HG03039 (cell line): ENCODE measurements around the gene STRN4.

Experiments used
- ATAC-seq: cut with Tn5 transposase; IDR thresholded peaks from one replicate; pipeline ENCODE4 v1.9.1; 2021; ENCODE audit warnings: mild to moderate bottlenecking, moderate library complexity; ENCODE audit not compliant: unreplicated experiment

STRN4 gene

DNA sequence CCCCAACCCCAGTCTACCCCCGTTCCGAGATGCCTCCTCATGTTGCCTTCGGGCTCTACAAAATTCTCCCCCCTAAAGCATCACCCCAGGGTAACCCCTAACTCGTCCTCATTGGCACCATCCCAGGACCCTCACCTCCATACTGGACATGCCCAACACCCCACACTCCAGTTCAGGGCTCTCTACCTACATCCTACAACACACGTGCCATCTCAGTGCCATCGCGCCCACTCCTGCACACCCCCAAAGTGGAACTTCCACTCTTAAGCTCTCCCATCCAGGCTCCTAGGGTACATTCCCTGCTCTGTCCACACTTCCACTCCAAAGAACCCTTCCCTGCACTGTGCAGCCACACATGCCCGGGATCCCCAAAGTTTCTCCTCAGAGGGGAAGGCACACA is 1.2 kb downstream of the STRN4 start:
- no peak for ATAC-seq

DNA sequence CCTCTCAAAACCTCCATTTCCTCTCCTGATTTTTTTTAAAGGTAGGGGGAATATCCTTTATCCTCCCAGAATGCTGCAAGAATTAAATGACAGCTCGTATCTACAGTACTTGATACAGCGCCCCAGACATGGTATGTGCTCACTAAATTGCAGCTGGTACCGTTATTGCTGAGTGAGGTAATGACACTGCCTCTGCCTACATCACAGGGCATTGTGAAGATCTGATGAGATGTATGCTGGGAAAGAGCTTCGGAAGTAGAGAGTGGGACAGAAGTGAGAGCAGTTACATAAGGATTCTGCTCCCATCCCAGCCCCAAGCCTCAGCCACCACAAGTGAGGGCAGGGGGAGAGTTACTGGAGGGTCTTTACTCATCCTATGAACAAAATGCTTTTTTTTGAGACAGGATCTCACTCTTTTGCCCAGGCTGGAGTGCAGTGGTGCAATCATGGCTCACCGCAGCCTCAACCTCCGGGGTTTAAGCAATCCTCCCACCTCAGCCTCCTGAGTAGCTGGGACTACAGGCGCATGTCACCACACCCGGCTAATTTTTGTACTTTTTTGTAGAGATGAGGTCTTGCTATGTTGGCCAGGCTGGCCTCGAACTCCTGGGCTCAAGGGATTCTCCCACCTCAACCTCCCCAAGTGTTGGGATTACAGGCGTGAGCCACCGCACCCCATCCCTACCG is 2.1 kb downstream of the STRN4 start:
- ATAC-seq, result no peak

DNA sequence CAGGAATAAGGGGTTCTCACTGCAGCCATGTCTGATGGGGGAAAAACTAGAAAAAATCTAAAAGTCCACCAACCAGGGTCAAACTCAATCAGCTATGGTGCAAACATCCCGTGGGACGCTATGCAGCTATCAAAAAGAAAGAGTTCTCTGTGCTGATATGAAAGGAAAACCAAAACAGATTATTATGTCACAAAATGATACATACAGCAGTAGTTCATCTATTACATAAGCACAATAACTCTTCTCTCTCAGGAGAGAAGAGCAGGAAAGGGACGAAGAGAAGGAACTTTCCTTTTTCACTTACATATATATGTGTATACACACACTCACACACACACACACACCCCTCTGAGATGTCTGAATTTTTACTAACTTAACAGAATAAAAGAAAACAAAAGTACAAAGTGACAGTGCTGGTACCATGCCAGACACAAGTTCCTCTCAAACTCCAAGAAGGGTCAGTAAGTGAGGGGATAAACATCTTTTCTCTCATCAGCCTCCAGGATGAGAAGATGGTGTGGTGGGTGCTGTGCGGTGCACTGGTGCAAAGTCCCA is 3.2 kb downstream of the STRN4 start:
- no peak for ATAC-seq

DNA sequence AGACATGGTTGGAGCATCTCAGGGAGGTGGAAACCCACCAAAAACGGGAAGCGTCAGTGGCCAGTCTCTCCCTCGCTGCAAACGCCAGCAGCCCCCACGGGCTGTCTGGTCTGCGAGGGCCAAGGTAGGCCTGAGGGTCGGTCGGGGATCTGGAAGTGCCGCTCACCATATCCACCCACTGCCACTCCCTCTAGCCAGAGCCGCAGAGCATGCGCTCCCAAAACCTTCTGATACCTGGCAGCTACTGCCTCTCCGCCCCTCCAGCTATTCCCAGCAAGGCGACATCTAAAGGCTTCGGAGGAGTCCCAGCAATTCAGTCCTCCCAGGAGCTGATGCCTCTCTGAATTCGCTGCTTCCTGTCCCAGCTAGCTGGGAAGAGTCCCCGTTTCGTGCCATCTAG is 4.8 kb downstream of the STRN4 start:
- ATAC-seq, result no peak

DNA sequence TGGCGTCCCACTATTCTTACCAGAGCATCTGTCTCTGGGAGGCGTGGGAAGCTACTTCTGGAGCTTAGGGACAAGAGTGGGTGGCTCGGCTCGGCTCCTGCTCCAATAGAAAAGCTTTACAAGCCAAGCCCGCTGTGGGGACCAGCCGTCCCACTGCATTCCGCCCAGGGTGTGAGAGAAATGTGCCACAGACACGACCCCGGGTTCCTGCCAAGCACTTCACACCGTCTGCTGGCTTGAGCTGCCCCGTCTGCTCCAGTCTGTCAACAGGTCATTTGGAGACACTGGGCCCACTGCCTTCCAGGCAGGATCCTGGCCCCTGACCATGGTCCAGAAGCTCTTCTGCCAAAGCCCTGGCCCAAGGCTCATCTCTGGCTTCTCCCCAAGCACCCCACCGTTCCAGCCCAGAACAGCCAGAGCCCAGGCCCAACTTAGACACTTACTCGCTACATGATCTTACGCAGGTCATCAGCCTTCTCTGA is 6.9 kb downstream of the STRN4 start:
- no peak for ATAC-seq

DNA sequence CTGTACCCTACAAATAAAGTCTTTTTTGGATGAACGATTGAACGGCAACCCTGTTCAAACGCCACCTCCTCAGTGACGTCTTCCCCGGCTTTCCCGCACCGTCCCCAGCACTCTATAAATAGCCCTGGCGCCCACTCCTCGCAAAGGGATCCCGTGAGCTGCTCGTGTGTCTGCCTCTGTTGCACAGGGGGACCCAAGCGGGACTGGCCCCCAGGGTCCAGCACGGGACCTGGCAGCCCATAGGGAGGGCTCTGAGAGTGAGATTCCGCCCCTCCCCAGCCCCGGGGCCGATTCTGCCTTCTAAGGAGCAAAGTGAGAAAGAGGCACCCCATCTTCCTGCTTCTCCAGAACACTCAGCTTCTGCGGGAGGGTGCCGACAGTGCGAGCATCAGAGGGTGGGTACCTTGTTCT is 8.5 kb downstream of the STRN4 start:
- no peak for ATAC-seq

DNA sequence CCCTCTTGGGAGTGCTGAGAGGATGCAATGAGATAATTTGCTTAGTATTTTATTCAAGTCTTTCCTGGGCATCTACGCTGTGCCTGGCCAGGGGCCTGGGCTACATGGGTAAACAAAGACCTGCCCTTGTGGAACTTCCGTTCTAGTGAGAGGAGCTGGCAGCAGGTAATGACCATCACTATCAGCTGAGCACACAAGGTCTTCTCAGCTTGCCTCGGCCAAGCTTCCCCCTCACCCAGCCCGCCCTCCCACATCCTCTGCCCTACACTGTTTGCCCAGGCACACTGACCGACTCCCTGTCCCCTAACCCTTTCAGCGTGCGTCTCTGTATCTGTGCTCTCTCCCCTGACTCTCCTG is 9.0 kb downstream of the STRN4 start:
- ATAC-seq, result no peak

DNA sequence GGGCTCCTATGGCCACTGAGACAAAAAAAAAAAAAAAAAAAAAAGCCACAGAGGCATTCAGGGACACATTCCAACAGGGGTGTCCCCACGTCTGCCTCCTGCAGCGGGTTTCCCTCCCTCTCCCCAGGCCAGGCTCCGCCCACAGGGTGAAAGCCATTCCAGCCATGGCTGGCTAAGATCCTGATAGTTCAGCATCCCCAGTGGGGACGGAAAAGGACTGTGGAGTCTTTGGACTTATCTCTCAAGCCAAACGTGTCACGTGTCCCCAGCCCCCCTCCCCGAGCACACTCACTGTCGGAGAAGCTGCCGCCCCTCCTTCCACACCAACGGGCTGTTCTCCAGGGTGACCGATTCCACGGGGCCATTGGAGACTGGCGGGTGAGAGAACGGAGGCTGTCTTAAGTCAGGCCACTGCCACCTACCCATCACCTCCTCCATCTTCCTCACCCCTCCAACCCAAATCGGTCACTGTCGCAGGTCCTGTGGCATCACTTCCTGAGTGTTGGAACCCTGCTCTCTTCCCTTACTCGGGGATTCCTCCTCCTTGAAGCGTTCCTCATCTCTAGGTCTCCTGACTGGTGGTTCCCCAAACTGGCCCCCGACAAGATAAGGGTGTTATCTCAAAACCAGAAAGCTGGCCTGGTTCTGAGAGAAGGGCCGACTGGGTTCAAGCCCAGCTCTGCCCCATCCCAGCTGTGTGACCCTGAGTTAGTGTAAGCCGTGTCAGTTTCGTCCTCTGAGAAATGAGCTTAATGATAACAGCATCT is 9.5 kb downstream of the STRN4 start:
- ATAC-seq, result no peak

DNA sequence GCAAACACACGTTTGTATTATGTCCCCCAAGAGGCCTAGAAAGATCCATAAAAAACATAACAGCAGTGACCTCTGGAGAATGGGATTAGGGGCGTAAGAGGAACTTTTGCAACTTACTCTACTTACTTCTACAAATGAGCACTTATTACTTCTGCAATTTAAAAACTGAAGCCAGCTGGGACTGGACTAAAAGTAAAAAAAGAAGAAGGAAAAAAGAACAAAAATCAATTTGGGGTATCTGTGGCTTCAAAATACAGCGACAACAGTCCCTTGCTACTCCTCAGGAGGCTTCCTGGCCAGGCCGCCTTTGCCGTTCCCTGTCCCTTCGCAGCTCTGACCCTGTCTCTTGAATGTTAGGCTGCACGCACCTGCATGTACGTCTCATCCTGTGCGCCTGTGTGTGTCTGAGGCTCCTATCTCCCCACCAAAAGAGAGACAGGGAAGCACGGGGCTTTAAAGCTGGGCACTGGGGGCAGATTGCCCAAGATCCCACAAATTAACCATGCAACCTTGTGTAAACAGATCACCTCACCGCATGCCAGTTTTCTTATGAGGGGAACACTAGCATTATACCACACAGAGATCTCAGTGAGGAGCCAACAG is 12.5 kb downstream of the STRN4 start:
- ATAC-seq, result no peak

DNA sequence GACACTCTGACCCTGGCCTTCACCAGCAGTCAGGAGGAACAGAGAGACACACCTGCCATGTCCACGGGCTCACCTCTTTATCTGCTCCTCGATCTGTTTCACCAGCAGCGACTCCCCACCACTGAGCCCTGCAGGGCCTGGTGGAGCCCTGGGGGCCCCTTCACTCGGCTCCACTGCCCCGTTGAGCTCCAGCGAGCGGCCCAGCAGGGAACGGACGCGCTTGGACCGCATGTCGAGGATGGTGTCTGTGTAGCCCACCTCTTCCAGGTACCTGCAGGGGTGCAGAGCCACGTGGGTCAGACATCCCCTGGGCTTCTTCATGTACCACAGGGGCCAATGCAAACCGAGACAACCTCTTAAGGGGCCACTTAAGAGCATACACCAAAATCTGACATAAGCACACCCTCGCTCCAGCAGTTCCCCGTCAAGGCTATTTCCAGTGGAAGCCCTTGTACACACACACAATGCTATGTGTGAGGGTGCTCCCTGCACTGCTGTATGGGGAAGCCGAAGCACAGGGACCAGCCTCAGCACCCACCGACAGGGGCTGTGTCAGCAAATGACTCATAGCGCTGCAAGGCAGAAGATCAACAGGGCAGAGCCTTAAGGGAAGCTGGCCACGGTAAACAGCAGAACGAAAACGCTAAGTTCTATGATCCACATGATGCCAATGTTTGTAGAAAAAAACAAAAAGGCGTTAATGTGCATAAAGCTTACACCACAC is 13.1 kb downstream of the STRN4 start:
- ATAC-seq, result no peak

DNA sequence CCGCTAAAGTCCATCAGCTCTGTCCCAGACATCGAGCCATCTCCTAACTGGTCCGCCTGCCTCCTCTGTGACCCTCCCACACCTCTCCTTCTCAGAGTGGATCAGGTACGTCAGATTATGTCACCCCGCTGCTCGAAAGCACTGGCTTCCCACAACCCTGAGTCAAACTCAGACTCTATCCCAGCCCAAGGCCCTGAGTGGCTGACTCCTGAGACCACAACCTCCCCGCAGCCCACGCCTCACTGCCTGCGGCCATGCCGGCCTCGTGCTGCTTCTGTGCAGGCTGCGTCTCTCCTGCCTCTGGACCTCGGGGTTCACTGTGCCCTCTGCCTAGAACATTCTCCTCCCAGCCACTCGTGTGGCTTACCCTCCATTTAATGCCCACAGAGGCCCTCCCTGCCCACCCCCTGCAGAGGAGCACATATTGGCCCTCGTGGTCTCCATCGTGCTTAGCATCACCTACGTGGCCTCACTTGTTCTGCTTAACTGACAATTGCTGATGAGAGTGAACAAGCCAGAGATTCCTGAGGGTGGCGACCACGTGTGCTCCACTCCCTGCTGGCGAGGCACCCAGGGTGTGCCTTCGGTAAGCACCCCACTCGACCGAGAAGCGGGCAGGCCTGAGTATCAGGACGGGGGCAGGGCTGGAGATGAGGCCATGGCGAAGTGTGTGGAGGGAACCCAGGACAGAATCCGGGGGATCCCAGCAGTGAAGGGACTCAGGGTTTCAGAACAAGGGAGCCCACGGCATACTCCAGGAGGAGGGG is 13.9 kb downstream of the STRN4 start:
- no peak for ATAC-seq

DNA sequence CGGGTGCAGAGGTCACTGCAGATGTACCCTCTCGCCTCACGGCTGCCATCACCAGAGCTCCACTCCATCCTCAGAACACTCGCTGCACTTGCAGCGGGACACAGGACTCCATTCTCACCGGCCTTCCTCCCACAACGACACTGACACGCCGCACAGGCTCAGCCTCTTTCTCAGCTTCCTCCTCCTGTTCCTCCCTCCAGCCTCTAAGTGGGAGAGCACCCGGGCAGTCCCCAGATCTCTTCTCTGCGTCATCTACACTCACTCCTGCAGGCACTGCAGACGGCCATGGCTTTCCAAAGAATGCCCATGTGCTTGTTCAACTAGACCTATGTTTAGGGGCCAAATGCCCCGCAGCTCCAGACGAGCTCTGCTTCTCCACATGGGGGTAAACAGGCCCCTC is 14.7 kb downstream of the STRN4 start:
- ATAC-seq, result no peak

DNA sequence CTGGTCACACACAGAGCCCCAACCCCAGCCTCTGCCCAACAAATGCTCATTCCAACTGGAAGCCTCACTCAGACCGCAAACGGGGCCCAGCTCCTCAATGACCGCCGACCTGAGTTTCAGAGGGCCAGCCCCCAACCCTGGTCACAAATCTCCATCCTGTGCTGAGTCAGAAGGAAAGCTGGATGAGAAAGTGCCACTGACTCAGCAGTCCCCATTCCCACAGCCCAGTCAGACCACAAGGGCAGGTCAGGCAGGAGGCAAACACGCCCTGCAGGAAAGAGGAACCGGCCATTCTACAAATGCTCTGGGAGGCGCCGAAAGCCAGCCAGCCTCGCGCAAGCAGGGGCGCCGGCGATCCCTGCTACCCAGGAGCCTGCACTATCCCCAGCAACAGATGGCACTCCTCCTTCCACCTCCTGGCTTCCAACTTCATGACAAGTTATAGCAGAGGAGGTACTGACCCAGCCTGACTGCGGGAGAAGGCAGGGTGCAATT is 15.2 kb downstream of the STRN4 start:
- ATAC-seq, result no peak

DNA sequence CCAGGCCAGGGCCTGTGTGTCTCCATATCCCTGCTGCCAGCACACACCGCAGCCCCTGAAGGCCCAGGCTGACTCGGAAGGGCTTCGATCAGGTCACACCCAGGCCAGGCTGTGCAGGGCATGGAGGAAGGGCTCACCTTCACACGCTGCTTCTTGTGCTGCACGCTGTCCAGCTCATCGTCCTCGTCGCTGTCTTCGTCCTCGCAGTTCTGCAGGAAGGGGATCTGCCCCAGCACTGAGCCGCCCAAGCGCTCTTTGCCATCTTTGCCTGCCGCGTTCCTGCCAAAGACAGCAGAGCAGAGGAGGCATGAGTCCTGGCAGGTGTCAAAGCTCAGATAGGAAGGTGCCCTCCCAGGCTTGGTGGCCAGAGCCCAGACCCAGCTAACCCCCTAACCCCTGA is 15.7 kb downstream of the STRN4 start:
- no peak for ATAC-seq

DNA sequence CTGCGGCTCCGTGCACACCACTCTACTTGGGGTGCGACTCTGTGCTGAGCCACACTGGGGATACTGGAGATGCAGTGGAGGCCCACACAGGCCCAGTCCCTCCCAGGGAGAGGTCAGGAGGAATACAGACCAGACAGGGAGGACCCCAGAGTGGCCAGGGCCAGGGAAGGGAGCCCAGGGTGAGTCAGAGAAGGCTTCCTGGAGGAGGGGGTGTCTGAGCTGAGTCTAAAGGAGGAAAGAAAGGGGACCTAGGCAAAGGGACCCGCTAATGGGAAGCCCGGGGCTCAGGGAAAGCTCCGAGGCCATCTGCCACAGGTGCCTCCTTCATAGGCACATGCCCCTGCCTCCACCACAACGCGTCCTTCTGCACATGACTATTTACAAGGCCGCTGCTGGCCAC is 16.1 kb downstream of the STRN4 start:
- no peak for ATAC-seq

DNA sequence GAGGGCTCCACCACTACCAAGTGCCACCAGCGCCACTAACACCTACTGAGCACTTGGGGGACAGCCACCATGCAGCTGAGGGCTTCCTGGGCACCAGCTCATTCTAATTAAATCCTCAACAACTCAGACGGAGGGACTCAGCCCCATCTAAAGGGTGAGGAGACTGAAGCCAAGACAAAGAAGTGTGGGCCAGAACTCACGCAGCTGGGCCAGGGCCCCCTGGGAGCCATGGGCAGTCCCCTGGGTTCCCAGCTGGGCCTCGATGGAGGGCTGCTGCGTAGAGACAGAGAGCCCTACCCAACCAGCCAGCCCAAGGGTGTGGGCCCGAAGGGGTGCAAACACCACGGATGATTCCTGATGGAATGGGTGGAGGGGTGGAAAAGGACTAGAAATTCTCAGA is 16.6 kb downstream of the STRN4 start:
- no peak for ATAC-seq

DNA sequence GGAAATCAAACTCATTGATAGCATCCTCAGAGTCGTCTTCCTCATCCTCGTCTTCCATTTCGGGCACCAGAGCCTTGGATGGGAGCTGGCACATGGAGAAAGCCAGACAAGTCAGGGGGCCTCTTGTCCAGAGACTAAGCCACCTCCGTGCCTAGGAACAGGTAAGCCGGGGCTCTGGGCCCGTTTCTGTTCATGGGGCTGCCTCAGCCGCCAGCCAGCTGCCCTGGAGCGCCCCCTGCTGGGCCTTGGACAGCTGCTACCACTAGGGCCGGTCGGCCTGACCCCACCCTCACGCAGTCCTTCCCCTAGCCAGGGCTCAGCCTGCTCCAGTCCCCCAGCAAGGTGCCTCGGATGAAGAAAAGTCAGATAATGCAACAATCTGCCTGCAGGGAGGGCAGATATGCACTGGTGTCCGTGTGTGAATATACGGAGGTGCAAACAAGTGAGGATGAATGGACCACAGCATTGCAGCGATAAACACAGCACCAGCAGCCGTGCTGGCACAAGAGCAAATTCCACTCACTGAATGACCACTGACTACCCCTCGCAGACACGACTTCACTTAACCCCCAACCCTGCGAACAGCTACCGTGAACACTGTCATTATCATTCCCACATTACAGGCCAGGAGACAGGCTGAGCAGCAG is 17.4 kb downstream of the STRN4 start:
- no peak for ATAC-seq

DNA sequence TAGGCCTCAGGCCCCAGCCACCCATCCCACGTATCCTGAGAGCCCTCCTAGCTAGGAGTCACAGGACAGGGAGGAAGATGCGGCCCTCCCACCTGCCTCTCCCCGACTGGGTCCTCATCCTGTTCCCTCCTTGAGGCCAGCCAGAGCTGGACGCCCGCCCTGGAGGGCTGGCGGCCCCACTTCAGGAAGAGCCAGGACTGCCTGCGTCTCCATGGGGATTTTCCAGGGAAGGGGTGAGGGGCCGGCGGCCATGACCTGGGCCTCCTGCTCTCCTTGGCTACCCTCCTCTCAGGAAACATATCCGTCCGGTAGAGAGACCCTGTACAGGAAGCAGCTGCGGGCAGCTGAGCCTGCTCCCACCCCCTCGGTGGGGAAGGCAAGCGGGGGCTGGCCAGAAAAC is 18.0 kb downstream of the STRN4 start:
- ATAC-seq, result no peak

DNA sequence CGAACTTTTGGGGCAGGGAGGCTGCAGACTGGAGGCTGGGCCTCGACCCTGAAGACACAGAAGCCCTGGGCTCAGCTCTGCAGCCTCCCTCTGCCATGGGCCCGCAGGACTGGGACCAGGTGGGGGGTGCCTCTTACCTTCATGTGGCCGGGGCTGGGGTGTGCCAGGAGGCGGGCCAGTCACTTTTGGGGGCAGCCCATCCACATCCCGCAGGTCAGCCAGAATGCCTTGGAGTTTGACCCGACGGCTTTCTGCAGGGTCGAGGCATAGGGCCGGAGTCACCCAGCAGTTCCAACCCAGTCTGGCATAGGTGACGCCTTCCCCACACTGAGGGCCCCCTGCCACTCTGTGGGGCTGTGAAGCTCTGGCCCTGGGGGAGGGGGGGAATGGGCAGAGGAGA is 18.5 kb downstream of the STRN4 start:
- no peak for ATAC-seq

DNA sequence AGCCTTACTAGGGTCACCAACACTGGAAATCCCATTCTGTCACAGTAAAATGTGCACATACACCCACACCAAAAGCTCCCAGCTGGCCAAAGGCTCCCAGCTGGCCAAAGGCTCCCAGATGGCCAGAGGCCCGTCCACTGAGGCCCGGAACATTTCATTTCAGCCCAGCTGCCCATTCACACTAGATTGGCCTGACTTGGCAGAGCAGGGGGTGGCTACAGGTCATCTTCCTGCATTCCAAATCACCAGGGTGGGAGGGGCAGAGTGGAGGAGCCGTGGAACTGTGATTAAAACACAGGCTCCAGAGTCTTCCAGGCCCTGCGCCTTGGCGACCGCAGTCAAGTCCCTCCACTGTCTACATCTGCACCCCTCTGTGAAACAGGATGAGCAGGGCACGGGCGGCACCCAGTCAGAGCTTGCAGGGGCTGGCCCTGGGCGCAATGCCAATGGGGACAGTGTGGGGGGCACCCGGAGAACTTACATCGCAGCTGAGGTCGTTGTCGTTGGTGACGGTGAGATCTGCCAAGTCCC is 19.2 kb downstream of the STRN4 start:
- no peak for ATAC-seq
